ENCODE results near the gene OPCML. TPM values are rescaled to one million over a fixed set of nuclear protein-coding genes. Genes with fewer than 3 reads are reported as not detected.

OPCML gene
- total RNA-seq, 1 donor from 2014 or later = not detected

GRCh38 chr11:133382131-133382812 is 150.0 kb downstream of the OPCML start:
- DNase-seq (ENCODE audit: extremely low spot score in 2 of 2) = no peak
- H3K27ac ChIP-seq = no peak overlapping the region
- H3K4me3 ChIP-seq = no peak overlapping the region
- no peaks in the 10 kb centered on the region for H3K9me3 ChIP-seq
- intact Hi-C loops (cut with DNase I) = no loop called here
- no peaks in the 10 kb centered on the region for H3K36me3 ChIP-seq
- no peaks in the 10 kb centered on the region for H3K27me3 ChIP-seq
- H3K4me1 ChIP-seq = peaks cover 28% of the 10 kb centered on the region
- TF ChIP-seq POLR2AphosphoS5 (IDR thresholded peaks at IDR 0.05; ENCODE audit: insufficient read depth in 1 of 2, low read depth in 1 of 2) = no peak

GRCh38 chr11:133381761-133382130 is 150.6 kb downstream of the OPCML start:
- H3K4me1 ChIP-seq = peaks cover 28% of the 10 kb centered on the region
- no peaks in the 10 kb centered on the region for H3K9me3 ChIP-seq
- H3K27me3 ChIP-seq = no peaks in the 10 kb centered on the region
- no peak overlapping the region for H3K4me3 ChIP-seq
- DNase-seq (ENCODE audit: extremely low spot score in 2 of 2) = no peak
- H3K27ac ChIP-seq = no peak overlapping the region
- no peak for TF ChIP-seq POLR2A (IDR thresholded peaks at IDR 0.05)
- no peak for TF ChIP-seq POLR2AphosphoS5 (IDR thresholded peaks at IDR 0.05; ENCODE audit: insufficient read depth in 1 of 2, low read depth in 1 of 2)
- TF ChIP-seq CTCF (IDR thresholded peaks at IDR 0.05) = no peak
- intact Hi-C loops (cut with DNase I) = no loop called here
- no peaks in the 10 kb centered on the region for H3K36me3 ChIP-seq

GRCh38 chr11:133366147-133366546 is 166.2 kb downstream of the OPCML start:
- Histone ChIP-seq H3K4me3 (no peak overlapping the region), H3K36me3 (no peaks in the 10 kb centered on the region), H3K27me3 (no peaks in the 10 kb centered on the region), H3K9me3 (no peaks in the 10 kb centered on the region), H3K27ac (no peak overlapping the region), H3K4me1 (no peaks in the 10 kb centered on the region)
- intact Hi-C loops (cut with DNase I) = no loop called here
- TF ChIP-seq POLR2AphosphoS5 (IDR thresholded peaks at IDR 0.05; ENCODE audit: insufficient read depth in 1 of 2, low read depth in 1 of 2) = no peak
- DNase-seq (ENCODE audit: extremely low spot score in 2 of 2) = no peak

- no peak overlapping the region for H3K4me3 ChIP-seq
- TF ChIP-seq CTCF (IDR thresholded peaks at IDR 0.05) (no peak), POLR2A (IDR thresholded peaks at IDR 0.05) (no peak), POLR2AphosphoS5 (IDR thresholded peaks at IDR 0.05; ENCODE audit: insufficient read depth in 1 of 2, low read depth in 1 of 2) (no peak)
- H3K27me3 ChIP-seq = no peaks in the 10 kb centered on the region
- no peak for DNase-seq (ENCODE audit: extremely low spot score in 2 of 2)
- no peak overlapping the region for H3K27ac ChIP-seq
- H3K4me1 ChIP-seq = no peaks in the 10 kb centered on the region
- H3K9me3 ChIP-seq = no peaks in the 10 kb centered on the region
- no peaks in the 10 kb centered on the region for H3K36me3 ChIP-seq
- intact Hi-C loops (cut with DNase I) = no loop called here
Observed at GRCh38 chr11:133362916-133363315, 169.4 kb downstream of the OPCML start.

GRCh38 chr11:133362156-133362555 is 170.1 kb downstream of the OPCML start:
- Histone ChIP-seq H3K27me3 (no peaks in the 10 kb centered on the region), H3K27ac (no peak overlapping the region), H3K9me3 (no peaks in the 10 kb centered on the region), H3K4me1 (no peaks in the 10 kb centered on the region), H3K4me3 (no peak overlapping the region), H3K36me3 (no peaks in the 10 kb centered on the region)
- DNase-seq (ENCODE audit: extremely low spot score in 2 of 2) = no peak
- intact Hi-C loops (cut with DNase I) = no loop called here
- no peak for TF ChIP-seq POLR2AphosphoS5 (IDR thresholded peaks at IDR 0.05; ENCODE audit: insufficient read depth in 1 of 2, low read depth in 1 of 2)
- TF ChIP-seq POLR2A (IDR thresholded peaks at IDR 0.05) = no peak
- TF ChIP-seq CTCF (IDR thresholded peaks at IDR 0.05) = no peak

- no peak for DNase-seq (ENCODE audit: extremely low spot score in 2 of 2)
- H3K4me3 ChIP-seq = no peak overlapping the region
- intact Hi-C loops (cut with DNase I) = no loop called here
Observed at GRCh38 chr11:133361689-133361994, 170.7 kb downstream of the OPCML start.

More at GRCh38 chr11:133361689-133361994, 170.7 kb downstream of the OPCML start:
- Histone ChIP-seq H3K4me1 (no peaks in the 10 kb centered on the region), H3K27me3 (no peaks in the 10 kb centered on the region), H3K36me3 (no peaks in the 10 kb centered on the region), H3K9me3 (no peaks in the 10 kb centered on the region), H3K27ac (no peak overlapping the region)
- no peak for TF ChIP-seq POLR2AphosphoS5 (IDR thresholded peaks at IDR 0.05; ENCODE audit: insufficient read depth in 1 of 2, low read depth in 1 of 2)
- TF ChIP-seq CTCF (IDR thresholded peaks at IDR 0.05) = no peak
- TF ChIP-seq POLR2A (IDR thresholded peaks at IDR 0.05) = no peak

Data from vagina (tissue), 2 donors.